DOHH2 (cell line): ENCODE measurements around the gene DIS3.
"Not testable (repeated sequence)": the region's sequence is repeated elsewhere in the genome, so short reads cannot be mapped to it uniquely, and the experiment has no call there.

ENCODE experiments used
- H3F3A ChIP-seq: fragments of 200-600 bp; sonication (generic), shearing (Covaris generic); 2 replicates; pipeline ENCODE4 v1.6.0; 2016; ENCODE audit warnings: antibody characterized with exemption, mild to moderate bottlenecking; ENCODE audit not compliant: control insufficient read depth, insufficient read depth
- H3K27ac ChIP-seq: fragments of 200-600 bp; sonication (generic); 2 replicates; pipeline ENCODE4 v1.5.1; 2014; ENCODE audit warnings: low read depth, mild to moderate bottlenecking, low read length, moderate library complexity
- H3K27me3 ChIP-seq: fragments of 200-600 bp; sonication (generic); 2 replicates; pipeline ENCODE4 v1.6.1; 2014; ENCODE audit warnings: mild to moderate bottlenecking, low read length, mixed read lengths; ENCODE audit not compliant: control insufficient read depth
- H3K36me3 ChIP-seq: fragments of 200-600 bp; sonication (generic); 2 replicates; pipeline ENCODE4 v1.6.1; 2014; ENCODE audit warnings: mild to moderate bottlenecking, low read length, moderate library complexity, mixed read lengths; ENCODE audit not compliant: control insufficient read depth
- H3K4me1 ChIP-seq: fragments of 200-600 bp; sonication (generic); 2 replicates; pipeline ENCODE4 v1.6.1; 2014; ENCODE audit warnings: mild to moderate bottlenecking, low read length, mixed read lengths; ENCODE audit not compliant: control insufficient read depth
- H3K4me2 ChIP-seq: fragments of 200-600 bp; sonication (generic); 2 replicates; pipeline ENCODE4 v1.6.0; 2014; ENCODE audit warnings: mild to moderate bottlenecking, low read length, moderate library complexity
- H3K4me3 ChIP-seq: fragments of 200-600 bp; sonication (generic); 2 replicates; pipeline ENCODE4 v1.5.1; 2014; ENCODE audit warnings: mild to moderate bottlenecking, low read length, mixed read lengths
- H3K79me2 ChIP-seq: fragments of 200-600 bp; sonication (generic); 2 replicates; pipeline ENCODE4 v1.6.1; 2014; ENCODE audit warnings: mild to moderate bottlenecking, low read length, mixed read lengths; ENCODE audit not compliant: control insufficient read depth
- H3K9me2 ChIP-seq: fragments of 200-600 bp; sonication (generic); replicated peaks from 2 replicates; pipeline ENCODE4 v1.6.1; 2014; ENCODE audit warnings: mild to moderate bottlenecking, low read length, mixed read lengths; ENCODE audit not compliant: control insufficient read depth
- H3K9me3 ChIP-seq: fragments of 200-600 bp; sonication (generic); 2 replicates; pipeline ENCODE4 v1.6.1; 2014; ENCODE audit warnings: antibody characterized with exemption, low read length, mixed read lengths; ENCODE audit not compliant: control insufficient read depth, insufficient read depth
- H4K20me1 ChIP-seq: fragments of 200-600 bp; sonication (generic); 2 replicates; pipeline ENCODE4 v1.6.0; 2014; ENCODE audit warnings: low read depth, mild to moderate bottlenecking, antibody characterized with exemption, low read length, moderate library complexity; ENCODE audit not compliant: control insufficient read depth, insufficient read depth
- EZH2phosphoT487 ChIP-seq: fragments of 200-600 bp; sonication (generic); IDR thresholded peaks from 2 replicates; pipeline ENCODE4 v1.6.1; 2017; ENCODE audit warnings: borderline replicate concordance, mild to moderate bottlenecking, antibody characterized with exemption, low read length, moderate library complexity, mixed read lengths
- TF ChIP-seq, protein P1 (sequence below): fragments of 200-600 bp; sonication (generic); IDR thresholded peaks from one replicate; pipeline ENCODE4 v1.5.1; 2014; ENCODE audit warnings: antibody characterized with exemption, mild to moderate bottlenecking, low read depth, low read length; ENCODE audit not compliant: poor library complexity, severe bottlenecking

The DIS3 gene

DNA sequence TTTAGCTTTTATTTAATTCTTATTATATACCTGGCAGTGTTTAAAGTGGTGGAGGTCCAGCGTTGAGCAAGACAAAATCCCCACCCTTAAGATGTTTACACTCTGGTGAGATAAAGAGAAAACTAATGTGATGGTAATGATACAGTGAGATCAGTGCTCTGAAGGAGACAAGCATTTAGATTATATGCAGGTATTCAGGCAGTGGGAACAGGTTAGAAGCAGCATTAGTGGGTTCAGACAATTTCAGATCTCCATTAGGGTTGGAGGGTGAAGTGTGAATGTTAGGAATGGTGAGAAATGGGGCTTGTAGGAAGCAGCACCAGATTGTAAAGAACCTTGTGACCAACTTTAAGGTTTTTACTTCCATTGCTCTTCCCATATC is 39.2 kb upstream of the DIS3 start:
- Histone ChIP-seq H3K27ac (no peak overlapping the region), H3K36me3 (peaks cover 48% of the 10 kb centered on the region), H3F3A (no peaks in the 10 kb centered on the region), H3K27me3 (no peaks in the 10 kb centered on the region), H3K4me3 (no peak overlapping the region), H3K4me1 (no peaks in the 10 kb centered on the region), H3K9me2 (no peaks in the 10 kb centered on the region), H3K9me3 (no peaks in the 10 kb centered on the region), H3K79me2 (no peaks in the 10 kb centered on the region), H3K4me2 (no peak overlapping the region), H4K20me1 (no peaks in the 10 kb centered on the region)
- TF ChIP-seq, protein P1, sequence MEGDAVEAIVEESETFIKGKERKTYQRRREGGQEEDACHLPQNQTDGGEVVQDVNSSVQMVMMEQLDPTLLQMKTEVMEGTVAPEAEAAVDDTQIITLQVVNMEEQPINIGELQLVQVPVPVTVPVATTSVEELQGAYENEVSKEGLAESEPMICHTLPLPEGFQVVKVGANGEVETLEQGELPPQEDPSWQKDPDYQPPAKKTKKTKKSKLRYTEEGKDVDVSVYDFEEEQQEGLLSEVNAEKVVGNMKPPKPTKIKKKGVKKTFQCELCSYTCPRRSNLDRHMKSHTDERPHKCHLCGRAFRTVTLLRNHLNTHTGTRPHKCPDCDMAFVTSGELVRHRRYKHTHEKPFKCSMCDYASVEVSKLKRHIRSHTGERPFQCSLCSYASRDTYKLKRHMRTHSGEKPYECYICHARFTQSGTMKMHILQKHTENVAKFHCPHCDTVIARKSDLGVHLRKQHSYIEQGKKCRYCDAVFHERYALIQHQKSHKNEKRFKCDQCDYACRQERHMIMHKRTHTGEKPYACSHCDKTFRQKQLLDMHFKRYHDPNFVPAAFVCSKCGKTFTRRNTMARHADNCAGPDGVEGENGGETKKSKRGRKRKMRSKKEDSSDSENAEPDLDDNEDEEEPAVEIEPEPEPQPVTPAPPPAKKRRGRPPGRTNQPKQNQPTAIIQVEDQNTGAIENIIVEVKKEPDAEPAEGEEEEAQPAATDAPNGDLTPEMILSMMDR = no peak
- no peak for TF ChIP-seq EZH2phosphoT487

DNA sequence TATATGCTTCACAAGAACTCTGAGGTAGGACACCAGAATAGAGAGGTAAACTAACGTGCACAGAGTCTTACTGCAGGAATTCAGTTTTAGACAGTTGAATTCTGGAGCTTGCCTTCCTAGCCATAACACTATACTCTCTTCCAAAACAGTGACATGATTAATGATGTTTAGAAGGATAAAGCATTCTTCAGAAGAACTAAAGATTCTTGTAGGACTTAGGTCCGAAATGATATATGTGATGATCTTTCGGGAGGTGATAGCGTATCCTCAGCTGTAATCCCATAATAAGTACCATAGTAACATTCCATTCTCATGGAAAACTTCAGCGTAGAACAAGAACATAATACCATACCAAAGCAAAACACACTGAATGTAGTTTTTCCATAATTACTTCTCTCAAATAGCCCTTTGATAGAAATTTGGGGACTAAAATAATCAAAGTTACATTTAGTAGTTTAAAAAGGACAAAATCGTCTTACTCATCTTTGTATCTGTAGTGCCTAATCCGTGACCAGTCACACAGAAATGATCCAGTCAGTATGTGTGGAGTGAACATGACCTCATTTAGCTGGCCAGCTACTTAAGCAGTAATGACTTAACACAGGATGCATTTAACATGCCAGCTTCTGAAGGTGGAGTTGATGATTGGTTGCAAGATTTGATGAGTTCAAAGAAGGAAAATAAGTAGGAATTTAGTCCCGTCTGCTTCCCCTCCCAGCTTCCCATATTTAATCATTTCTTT is 38.6 kb upstream of the DIS3 start:
- TF ChIP-seq, protein P1 = no peak
- no peak for TF ChIP-seq EZH2phosphoT487
- Histone ChIP-seq H4K20me1 (no peaks in the 10 kb centered on the region), H3K4me1 (no peaks in the 10 kb centered on the region), H3K36me3 (peaks cover 46% of the 10 kb centered on the region), H3K79me2 (no peaks in the 10 kb centered on the region), H3K27me3 (no peaks in the 10 kb centered on the region), H3F3A (no peaks in the 10 kb centered on the region), H3K9me3 (no peaks in the 10 kb centered on the region), H3K27ac (no peak overlapping the region), H3K4me2 (no peak overlapping the region), H3K9me2 (no peaks in the 10 kb centered on the region), H3K4me3 (no peak overlapping the region)

DNA sequence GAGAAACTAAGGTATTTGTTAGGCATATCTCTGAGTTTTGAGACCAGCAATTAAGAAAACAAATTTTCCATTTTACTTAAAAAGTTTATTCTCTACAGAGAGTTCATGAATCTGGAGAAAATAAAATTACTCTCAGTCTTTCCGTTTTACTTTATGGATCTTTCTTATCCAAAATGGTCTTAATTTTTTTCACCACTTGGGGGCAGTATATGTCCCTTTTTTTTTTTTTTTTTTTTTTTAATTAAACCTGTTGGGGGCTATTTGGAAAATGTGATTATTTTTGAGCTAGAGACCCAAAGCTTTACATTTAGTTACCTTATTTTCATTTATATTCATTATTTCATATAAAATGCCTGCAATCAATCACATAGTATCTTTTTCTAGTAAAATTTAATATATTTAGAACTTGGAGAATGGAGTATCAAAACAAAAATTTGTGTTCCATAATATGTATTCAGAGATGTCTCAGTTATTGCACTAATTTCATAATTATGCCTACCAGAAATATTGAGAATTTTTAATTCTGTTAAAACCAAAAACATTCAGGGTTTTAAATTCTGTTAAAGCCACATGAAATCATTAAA is 27.3 kb upstream of the DIS3 start:
- Histone ChIP-seq H3F3A (peaks cover 16% of the 10 kb centered on the region; the same call in 1 of the 2 replicates), H3K9me2 (no peaks in the 10 kb centered on the region), H3K9me3 (no peaks in the 10 kb centered on the region), H3K36me3 (peaks cover 31% of the 10 kb centered on the region), H3K4me3 (no peak overlapping the region), H3K27ac (no peak overlapping the region), H3K4me2 (no peak overlapping the region), H3K27me3 (no peaks in the 10 kb centered on the region), H3K4me1 (no peaks in the 10 kb centered on the region; the same call in 1 of the 2 replicates), H4K20me1 (no peaks in the 10 kb centered on the region; the same call in 1 of the 2 replicates), H3K79me2 (no peaks in the 10 kb centered on the region)
- TF ChIP-seq, protein P1 = peak; percentile 57
- TF ChIP-seq EZH2phosphoT487 = no peak

DNA sequence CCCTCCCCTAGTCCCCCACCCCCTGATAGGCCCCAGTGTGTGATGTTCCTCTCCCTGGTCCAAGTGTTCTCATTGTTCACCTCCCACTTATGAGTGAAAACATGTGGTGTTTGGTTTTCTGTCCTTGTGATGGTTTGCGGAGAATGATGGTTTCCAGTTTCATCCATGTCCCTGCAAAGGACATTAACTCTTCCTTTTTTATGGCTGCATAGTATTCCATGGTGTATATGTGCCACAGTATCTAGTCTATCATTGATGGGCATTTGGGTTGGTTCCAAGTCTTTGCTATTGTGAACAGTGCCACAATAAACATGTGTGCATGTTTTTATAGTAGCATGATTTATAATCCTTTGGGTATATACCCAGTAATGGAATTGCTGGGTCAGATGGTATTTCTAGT is 24.8 kb upstream of the DIS3 start:
- not testable (repeated sequence) for H3K79me2 ChIP-seq, H3K4me2 ChIP-seq, H3K4me1 ChIP-seq, H3K4me3 ChIP-seq, H3K27ac ChIP-seq, H3K9me3 ChIP-seq, H3K9me2 ChIP-seq, H4K20me1 ChIP-seq, H3K27me3 ChIP-seq
- Histone ChIP-seq H3F3A (peaks cover 16% of the 10 kb centered on the region; the same call in 1 of the 2 replicates), H3K36me3 (peaks cover 39% of the 10 kb centered on the region)
